Esophagus muscularis mucosa (tissue), 4 donors: ENCODE results near the gene RAB3IP. TPM values are rescaled to one million over a fixed set of nuclear protein-coding genes. Genes with fewer than 3 reads are reported as not detected.
"Not testable (repeated sequence)": the region's sequence is repeated elsewhere in the genome, so short reads cannot be mapped to it uniquely, and the experiment has no call there.

Experiments used
- DNase-seq: peaks from one replicate; pipeline ENCODE4 v3.0.0-alpha.2; 2017; ENCODE audit errors: extremely low spot score
- H3K27ac ChIP-seq, 4 donors: fragments of 200-600 bp; sonication (generic); replicated peaks in 1 of 4; 1 replicate in 3 of 4; 2 replicates in 1 of 4; pipeline ENCODE4 v1.5.1; 2016 to 2019; ENCODE audit warnings: mild to moderate bottlenecking in 1 of 4
- H3K27me3 ChIP-seq, 4 donors: fragments of 200-600 bp; sonication (generic); one replicate each; pipeline versions ENCODE4 v1.5.1 to v1.6.0; 2016 to 2019
- H3K36me3 ChIP-seq, 4 donors: fragments of 200-600 bp; sonication (generic); one replicate each; pipeline ENCODE4 v1.5.1; 2016 to 2019
- H3K4me1 ChIP-seq, 4 donors: fragments of 200-600 bp; sonication (generic); one replicate each; pipeline ENCODE4 v1.5.1; 2016 to 2019
- H3K4me3 ChIP-seq, 4 donors: fragments of 200-600 bp; sonication (generic); 1 replicate in 2 of 4; 2 replicates in 2 of 4; pipeline ENCODE4 v1.5.1; 2016 to 2019; ENCODE audit warnings: mild to moderate bottlenecking in 4 of 4, moderate library complexity in 1 of 4
- H3K9me3 ChIP-seq, 4 donors: fragments of 200-600 bp; sonication (generic); 1 replicate in 3 of 4; 2 replicates in 1 of 4; pipeline ENCODE4 v1.5.1; 2016 to 2019
- CTCF ChIP-seq, 3 experiments: fragments of 200-600 bp in 2 of 3; fragments of 450-650 bp in 1 of 3; sonication (generic) in 2 of 3; IDR thresholded peaks; one replicate each; pipeline ENCODE4 v1.5.1; 2017 to 2019; ENCODE audit warnings: antibody characterized with exemption in 3 of 3, mild to moderate bottlenecking in 2 of 3, moderate library complexity in 1 of 3
- EP300 ChIP-seq: sonication (generic); formaldehyde crosslinking; IDR thresholded peaks from one replicate; pipeline ENCODE4 v1.6.1; 2017; ENCODE audit warnings: antibody characterized with exemption
- POLR2A ChIP-seq: fragments of 450-650 bp; IDR thresholded peaks from one replicate; pipeline ENCODE4 v1.6.1; 2017; ENCODE audit warnings: antibody characterized with exemption, moderate library complexity, mild to moderate bottlenecking, low read depth
- POLR2AphosphoS5 ChIP-seq, 2 donors: sonication (generic); formaldehyde crosslinking; IDR thresholded peaks; one replicate each; pipeline ENCODE4 v1.6.1; 2017; ENCODE audit warnings: antibody characterized with exemption in 2 of 2
- WGBS: methylation state at CpG from one replicate; pipeline ENCODE4 v1.1.5; 2018; 5-methylcytosine and 5-hydroxymethylcytosine counted together
- intact Hi-C: fragments of 100-400 bp; cut with DNase I; formaldehyde crosslinking; loops from one replicate; pipeline ENCODE4 v1.15.1; 2023
- total RNA-seq, 4 donors: library from RNA; depleted of rRNA; stranded (reverse); fragments of >200 nt; gene quantifications; one replicate each; pipeline versions ENCODE4 v1.1.0 to v1.2.1, GENCODE V29; 2016

Gene RAB3IP
- total RNA-seq, 4 donors from 2014 or later, result 8.2 to 18.5 (median 11.2) TPM

GRCh38 chr12:69844836-69845235 lies 106.2 kb downstream of the RAB3IP start:
- no peaks in the 10 kb centered on the region for H3K4me1 ChIP-seq
- intact Hi-C loops, result no loop called here
- no peaks in the 10 kb centered on the region for H3K36me3 ChIP-seq
- H3K27ac ChIP-seq, result no peak overlapping the region
- TF ChIP-seq CTCF (IDR thresholded peaks at IDR 0.05) (no peak), EP300 (no peak), POLR2AphosphoS5 (IDR thresholded peaks at IDR 0.05) (no peak), POLR2A (no peak)
- no peaks in the 10 kb centered on the region for H3K9me3 ChIP-seq
- WGBS, result 92% methylated on average over 4 of the region's 4 CpGs
- H3K27me3 ChIP-seq, result no peaks in the 10 kb centered on the region
- no peak overlapping the region for H3K4me3 ChIP-seq
- DNase-seq, result no peak

- Histone ChIP-seq H3K4me3 (no peak overlapping the region), H3K27me3 (no peaks in the 10 kb centered on the region), H3K27ac (no peak overlapping the region), H3K9me3 (peaks cover 0 to 5% (median 0%) of the 10 kb centered on the region in 4 donors), H3K4me1 (no peaks in the 10 kb centered on the region), H3K36me3 (no peaks in the 10 kb centered on the region)
- TF ChIP-seq POLR2AphosphoS5 (IDR thresholded peaks at IDR 0.05) (no peak), EP300 (no peak), POLR2A (no peak), CTCF (IDR thresholded peaks at IDR 0.05) (no peak)
- no peak for DNase-seq
- intact Hi-C loops, result no loop called here
Measured at GRCh38 chr12:69846976-69847375, 108.3 kb downstream of the RAB3IP start.

GRCh38 chr12:69851976-69852375 lies 113.3 kb downstream of the RAB3IP start:
- intact Hi-C loops, result no loop called here
- Histone ChIP-seq H3K36me3 (no peaks in the 10 kb centered on the region), H3K4me3 (no peak overlapping the region), H3K27me3 (no peaks in the 10 kb centered on the region), H3K9me3 (peaks cover 0 to 5% (median 0%) of the 10 kb centered on the region in 4 donors), H3K27ac (no peak overlapping the region), H3K4me1 (no peaks in the 10 kb centered on the region)
- TF ChIP-seq POLR2A (no peak), EP300 (no peak), CTCF (IDR thresholded peaks at IDR 0.05) (no peak), POLR2AphosphoS5 (IDR thresholded peaks at IDR 0.05) (no peak)
- WGBS, result 86% methylated on average over 2 of the region's 2 CpGs
- DNase-seq, result no peak

- H3K4me3 ChIP-seq, H3K4me1 ChIP-seq, intact Hi-C loops, DNase-seq, H3K27me3 ChIP-seq, H3K27ac ChIP-seq, H3K9me3 ChIP-seq, H3K36me3 ChIP-seq: not testable (repeated sequence)
- WGBS, result 92% methylated on average over 44 of the region's 61 CpGs
Measured at GRCh38 chr12:69853176-69853961, 114.7 kb downstream of the RAB3IP start.

GRCh38 chr12:69866698-69867097 lies 128.0 kb downstream of the RAB3IP start:
- no peak for TF ChIP-seq EP300
- no peak for TF ChIP-seq POLR2AphosphoS5 (IDR thresholded peaks at IDR 0.05)
- no peak for TF ChIP-seq CTCF (IDR thresholded peaks at IDR 0.05)
- no peak for TF ChIP-seq POLR2A

More at GRCh38 chr12:69866698-69867097, 128.0 kb downstream of the RAB3IP start:
- intact Hi-C loops, result no loop called here
- no peaks in the 10 kb centered on the region for H3K9me3 ChIP-seq
- H3K27me3 ChIP-seq, result no peaks in the 10 kb centered on the region
- H3K27ac ChIP-seq, result no peak overlapping the region
- no peaks in the 10 kb centered on the region for H3K36me3 ChIP-seq
- H3K4me3 ChIP-seq, result no peak overlapping the region
- H3K4me1 ChIP-seq, result no peaks in the 10 kb centered on the region
- DNase-seq, result no peak
- WGBS, result 87% methylated on average over 4 of the region's 4 CpGs
